Motor neuron (in vitro differentiated cells): Measurements from ENCODE around the gene ZNF394. TPM values are rescaled to one million over a fixed set of nuclear protein-coding genes. Genes with fewer than 3 reads are reported as not detected.
"Not testable (repeated sequence)": the region's sequence is repeated elsewhere in the genome, so short reads cannot be mapped to it uniquely, and the experiment has no call there.

Experiments
- ATAC-seq, 8 experiments: fragments of 200-7000 bp; cut with Tn5 transposase; replicated peaks in 6 of 8; 2 replicates each; pipeline ENCODE4 v1.8.0; 2021; ENCODE audit warnings: mild to moderate bottlenecking in 8 of 8, moderate library complexity in 8 of 8
- H3K27ac ChIP-seq, 2 donors: fragments of 250-450 bp; sonication (Bioruptor Pico); 2 replicates each; pipeline ENCODE4 v1.9.0; 2021; ENCODE audit warnings: antibody characterized with exemption in 2 of 2, mild to moderate bottlenecking in 2 of 2, moderate library complexity in 1 of 2
- H3K4me1 ChIP-seq, 2 donors: fragments of 250-450 bp; sonication (Bioruptor Pico); replicated peaks in 1 of 2; 2 replicates each; pipeline ENCODE4 v1.6.1; 2021; ENCODE audit warnings: antibody characterized with exemption in 2 of 2, mild to moderate bottlenecking in 2 of 2, moderate library complexity in 1 of 2
- H3K4me3 ChIP-seq, 5 donors: fragments of 250-450 bp; sonication (Bioruptor Pico); 2 replicates each; pipeline ENCODE4 v1.9.0; 2021; ENCODE audit warnings: antibody characterized with exemption in 5 of 5, mild to moderate bottlenecking in 5 of 5, moderate library complexity in 4 of 5
- WGBS, 10 experiments: fragments of 450-650 bp; shearing (Covaris generic); methylation state at CpG; one replicate each; pipeline ENCODE4 v1.0.0; 2022; 5-methylcytosine and 5-hydroxymethylcytosine counted together
- in situ Hi-C, 9 experiments: fragments of 400-800 bp; cut with MboI; loops; one replicate each; pipeline ENCODE4 v1.15.0; 2021; ENCODE audit warnings: low sequenced_read_pairs in 9 of 9, low pct_unique_long_range_greater_than_20kb in 2 of 9; ENCODE audit not compliant: unreplicated experiment in 9 of 9
- total RNA-seq, 8 experiments: library from RNA; unstranded; fragments of 300-600 nt; gene quantifications; 2 replicates each; pipeline versions ENCODE4 v1.2.3 to v1.2.4, GENCODE V29; 2022

The ZNF394 gene
- total RNA-seq, 8 experiments from 2014 or later = 17.0 to 34.9 (median 19.5) TPM

- H3K27ac ChIP-seq = no peak overlapping the region
- in situ Hi-C loops = no loop called here
- H3K4me3 ChIP-seq = no peak overlapping the region
- H3K4me1 ChIP-seq = no peaks in the 10 kb centered on the region
- no peak for ATAC-seq
- WGBS, 10 experiments = 80 to 100% (median 100%) methylated on average over 1 of the region's 1 CpG; no CpG with 5 or more reads in 3 of the 10 experiments
Observed at GRCh38 chr7:99514050-99514449, 14.0 kb upstream of the ZNF394 start.

DNA sequence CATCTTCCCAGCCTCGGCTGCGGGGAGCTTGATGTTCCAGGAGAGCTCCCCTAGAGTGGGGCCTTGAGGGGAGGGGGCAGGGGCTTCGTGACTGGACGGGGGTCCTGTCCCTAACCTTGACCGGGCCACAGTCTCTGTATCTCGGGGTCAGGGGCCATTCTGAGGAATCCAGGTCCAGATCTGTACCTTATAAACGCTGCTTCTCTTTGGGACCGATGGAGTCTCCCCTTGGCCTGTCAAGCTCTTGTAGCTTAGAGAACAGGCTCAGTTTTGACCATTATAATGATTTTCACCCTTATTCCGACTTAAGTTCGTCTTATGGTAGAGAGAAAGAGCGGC, 5.2 kb upstream of the ZNF394 start:
- ATAC-seq = peak in 2 of 8 experiments; percentile 1
- in situ Hi-C loops = no loop called here
- WGBS, 10 experiments = 0 to 40% (median 3%) methylated on average over 1 to 5 of the region's 11 CpGs; no CpG with 5 or more reads in 4 of the 10 experiments

DNA sequence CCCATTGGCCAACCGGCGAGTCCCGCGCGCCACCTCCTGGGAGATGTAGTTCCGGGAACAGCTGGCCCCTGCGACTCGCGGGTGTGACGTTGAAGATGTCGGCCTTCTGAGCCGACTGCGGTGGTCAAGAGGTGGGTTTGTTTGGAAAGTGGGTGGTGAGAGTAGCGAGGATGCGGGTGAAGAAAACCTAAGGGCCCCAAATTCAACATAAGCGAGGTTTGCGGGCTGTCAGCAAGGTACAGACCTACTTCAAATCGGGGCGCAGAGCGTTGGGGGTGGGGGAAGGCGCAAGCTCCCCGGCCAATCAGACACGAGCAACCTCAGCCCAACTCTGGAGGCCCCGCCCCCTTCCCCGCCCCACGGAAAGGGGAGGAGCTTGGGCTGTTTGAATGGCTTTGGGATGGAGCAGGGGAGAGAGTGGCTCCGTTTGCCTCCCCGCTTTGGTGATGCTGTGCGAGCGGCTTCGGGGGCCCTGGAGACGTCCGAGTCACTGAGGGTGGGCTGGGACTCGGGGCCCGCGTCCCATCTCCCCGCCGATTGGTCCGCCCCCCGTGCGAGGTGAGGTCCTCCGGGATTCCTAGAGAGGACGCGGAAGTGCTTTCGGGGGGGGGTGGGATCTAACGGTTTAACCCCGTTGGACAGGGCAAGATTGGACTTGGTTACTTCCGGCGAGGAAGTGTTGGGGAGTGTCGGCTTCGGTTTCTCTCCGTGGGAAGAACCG, 4.7 kb upstream of the ZNF394 start, which contains the start of gene ZKSCAN5:
Gene ZKSCAN5, plus strand, starts transcription at position 60 of the 721 bp plus-strand sequence. CDS start 1,383 bp downstream, outside the sequence.
- H3K4me1 ChIP-seq = peaks cover 0 to 18% of the 10 kb centered on the region in 2 donors
- H3K4me3 ChIP-seq = peak within 1 kb of the TSS; percentile 63 to 95 (median 74)
- WGBS, 10 experiments = 0 to 5% (median 1%) methylated on average over 1 to 11 of the region's 53 CpGs; no CpG with 5 or more reads in 6 of the 10 experiments
- H3K27ac ChIP-seq = peak within 1 kb of the TSS; percentile 90 to 96
- ATAC-seq = peak; percentile 77 to 86 (median 84)
- in situ Hi-C loops = no loop called here

More for the DNA sequence above, 5.2 kb upstream of the ZNF394 start:
- Histone ChIP-seq H3K4me1 (peaks cover 0 to 18% of the 10 kb centered on the region in 2 donors), H3K4me3 (peak overlapping the region; percentile 63 to 95 (median 74)), H3K27ac (peak overlapping the region; percentile 90 to 96)

DNA sequence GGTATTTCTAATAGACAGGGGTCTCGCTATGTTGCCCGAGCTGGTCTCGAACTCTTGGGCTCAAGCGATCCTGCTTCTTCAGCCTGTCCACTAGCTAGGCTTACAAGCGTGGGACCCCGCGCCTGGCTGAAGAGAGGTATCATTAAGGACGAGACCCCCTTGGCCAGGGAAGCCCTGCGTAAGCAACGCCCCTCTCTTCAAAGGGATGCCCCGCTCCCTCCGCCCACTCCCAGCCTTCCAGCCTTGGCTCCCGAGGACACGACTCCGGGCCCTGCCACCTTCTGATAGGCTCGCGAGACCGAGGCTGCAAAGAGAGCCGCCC, 4.2 kb upstream of the ZNF394 start:
- Histone ChIP-seq H3K4me1 (peaks cover 0 to 18% of the 10 kb centered on the region in 2 donors), H3K27ac (peak overlapping the region; percentile 90 to 96), H3K4me3 (peak overlapping the region; percentile 63 to 95 (median 74))
- in situ Hi-C loops = no loop called here
- peak in 6 of 8 experiments; percentile 86 to 90 (median 87) for ATAC-seq
- 0% methylated on average over 6 to 10 of the region's 19 CpGs; no CpG with 5 or more reads in 8 of the 10 experiments for whole genome bisulfite sequencing, 10 experiments

DNA sequence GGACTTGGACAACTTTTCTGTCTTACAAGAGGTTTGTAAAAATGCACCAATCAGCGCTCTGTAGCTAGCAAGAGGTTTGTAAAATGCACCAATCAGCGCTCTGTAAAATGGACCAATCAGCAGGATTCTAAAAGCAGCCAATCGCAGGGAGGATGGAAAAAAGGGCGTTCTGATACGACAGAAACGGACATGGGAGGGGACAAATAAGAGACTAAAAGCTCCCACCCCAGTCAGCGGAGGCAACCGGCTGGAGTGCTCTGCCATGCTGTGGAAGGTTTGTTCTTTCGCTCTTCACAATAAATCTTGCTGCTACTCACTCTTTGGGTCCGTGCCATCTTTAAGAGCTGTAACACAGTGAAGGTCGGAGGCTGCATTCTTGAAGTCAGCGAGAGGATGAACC, 1.2 kb upstream of the ZNF394 start:
- 87 to 100% (median 95%) methylated on average over 1 to 10 of the region's 12 CpGs; no CpG with 5 or more reads in 1 of the 10 experiments for WGBS, 10 experiments
- H3K27ac ChIP-seq, in situ Hi-C loops, ATAC-seq: not testable (repeated sequence)
- Histone ChIP-seq H3K4me3 (peak overlapping the region in 1 of 5 donors; percentile 59), H3K4me1 (peaks cover 14 to 15% of the 10 kb centered on the region in 2 donors)

DNA sequence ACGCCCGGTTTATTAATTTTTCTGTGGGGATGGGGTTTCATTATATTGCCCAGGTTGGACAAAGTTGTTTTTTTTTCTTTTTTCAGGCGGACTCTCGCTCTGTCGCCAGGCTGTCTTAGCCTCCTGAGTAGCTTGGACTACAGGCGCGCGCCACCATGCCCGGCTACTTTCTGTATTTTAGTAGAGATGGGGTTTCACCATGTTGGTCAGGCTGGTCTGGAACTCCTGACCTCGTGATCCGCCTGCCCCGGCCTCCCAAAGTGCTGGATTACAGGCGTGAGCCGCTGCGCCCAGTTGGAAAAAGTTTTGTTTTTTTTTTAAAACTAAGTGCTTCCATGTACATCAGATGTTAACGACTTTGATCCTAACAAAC, 542 bp upstream of the ZNF394 start:
- WGBS, 10 experiments = 46 to 82% (median 52%) methylated on average over 2 to 12 of the region's 16 CpGs; no CpG with 5 or more reads in 4 of the 10 experiments
- Histone ChIP-seq H3K27ac (peak overlapping the region; percentile 22 to 87), H3K4me3 (peak overlapping the region; percentile 59 to 84 (median 76)), H3K4me1 (peaks cover 9 to 14% of the 10 kb centered on the region in 2 donors)
- no peak for ATAC-seq
- in situ Hi-C loops = no loop called here

DNA sequence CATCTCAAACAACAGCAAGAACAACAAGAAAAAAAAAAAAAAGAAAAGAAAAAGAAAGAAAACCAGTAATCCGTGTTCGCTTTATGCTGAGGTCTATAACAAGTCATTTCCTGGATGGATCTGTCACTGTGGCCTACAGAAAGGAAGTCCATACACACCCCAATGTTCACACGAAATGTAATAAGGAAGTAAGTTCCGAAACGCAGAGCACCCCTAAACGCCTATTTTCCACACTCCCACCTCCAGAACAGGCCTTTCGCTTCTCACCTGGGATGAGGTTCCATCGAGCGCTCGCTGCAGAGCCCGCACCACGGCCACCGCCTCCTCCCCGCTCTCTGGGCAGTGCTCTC, 735 bp downstream of the ZNF394 start:
- peak overlapping the region; percentile 59 to 84 (median 76) for H3K4me3 ChIP-seq
- ATAC-seq = peak in 2 of 8 experiments; percentile 3 to 4
- in situ Hi-C loops = no loop called here
- peaks cover 9 to 14% of the 10 kb centered on the region in 2 donors for H3K4me1 ChIP-seq
- WGBS, 10 experiments = 0 to 10% (median 0%) methylated on average over 2 to 7 of the region's 14 CpGs; no CpG with 5 or more reads in 3 of the 10 experiments
- peak overlapping the region; percentile 63 to 87 for H3K27ac ChIP-seq

DNA sequence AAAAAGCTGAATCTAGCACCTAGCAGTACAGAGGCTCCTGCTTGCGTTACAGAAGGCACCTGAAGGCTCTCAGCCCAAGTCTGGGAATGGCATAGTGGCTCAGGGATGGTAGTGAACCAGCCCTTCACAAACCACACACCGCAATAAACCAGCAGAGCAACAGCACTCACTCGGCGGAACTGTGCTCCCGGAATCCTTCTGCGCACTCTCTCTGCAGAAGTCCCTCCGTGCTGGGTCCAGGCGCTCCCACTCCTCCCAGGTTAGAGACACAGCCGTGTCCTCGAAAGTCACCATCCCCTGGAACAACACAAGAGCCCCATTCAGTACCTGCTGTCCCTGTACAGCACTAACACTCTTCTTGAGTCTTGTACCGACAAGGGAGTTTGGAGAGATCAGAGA, 1.5 kb downstream of the ZNF394 start:
- no peak for ATAC-seq
- H3K4me1 ChIP-seq = peaks cover 9 to 14% of the 10 kb centered on the region in 2 donors
- in situ Hi-C loops = no loop called here
- H3K27ac ChIP-seq = no peak overlapping the region
- 57 to 100% (median 74%) methylated on average over 1 to 7 of the region's 11 CpGs; no CpG with 5 or more reads in 4 of the 10 experiments for WGBS, 10 experiments
- H3K4me3 ChIP-seq = peak overlapping the region; percentile 59 to 84 (median 76)

- H3K27ac ChIP-seq = no peak overlapping the region
- ATAC-seq = no peak
- in situ Hi-C loops = no loop called here
- H3K4me3 ChIP-seq = peak overlapping the region in 4 of 5 donors; percentile 59 to 84 (median 76)
- 61 to 100% (median 87%) methylated on average over 1 to 6 of the region's 6 CpGs for WGBS, 10 experiments
- peaks cover 9 to 14% of the 10 kb centered on the region in 2 donors for H3K4me1 ChIP-seq
Observed at GRCh38 chr7:99497766-99498545, 2.1 kb downstream of the ZNF394 start.

DNA sequence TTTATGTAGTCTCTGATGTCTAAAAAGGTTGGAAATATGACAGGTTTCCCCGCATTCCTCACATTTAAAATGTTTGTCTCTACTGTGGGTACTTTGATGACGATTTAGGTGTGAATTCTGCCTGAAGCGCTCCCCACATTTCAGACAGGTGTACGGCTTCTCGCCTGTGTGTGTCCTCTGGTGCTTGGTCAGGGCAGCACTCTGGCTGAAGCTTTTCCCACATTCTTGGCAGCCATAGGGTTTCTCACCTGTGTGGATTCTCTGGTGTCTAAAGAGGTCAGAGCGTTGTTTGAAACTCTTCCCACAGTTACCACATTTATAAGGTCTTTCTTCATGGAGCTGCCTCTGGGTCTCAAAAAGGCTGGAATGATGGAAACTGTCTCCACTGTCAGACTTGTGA, 6.3 kb downstream of the ZNF394 start:
- in situ Hi-C loops = no loop called here
- 95 to 100% (median 100%) methylated on average over 1 to 5 of the region's 6 CpGs; no CpG with 5 or more reads in 5 of the 10 experiments for WGBS, 10 experiments
- Histone ChIP-seq H3K4me1 (peaks cover 9 to 12% of the 10 kb centered on the region in 2 donors), H3K4me3 (no peak overlapping the region), H3K27ac (no peak overlapping the region)
- no peak for ATAC-seq

- Histone ChIP-seq H3K4me3 (no peak overlapping the region), H3K27ac (no peak overlapping the region), H3K4me1 (no peaks in the 10 kb centered on the region)
- ATAC-seq = no peak
- in situ Hi-C loops = no loop called here
- 60 to 100% (median 80%) methylated on average over 1 to 2 of the region's 3 CpGs; no CpG with 5 or more reads in 7 of the 10 experiments for WGBS, 10 experiments
Observed at GRCh38 chr7:99490878-99491277, 9.2 kb downstream of the ZNF394 start.

GRCh38 chr7:99489235-99489634, 10.8 kb downstream of the ZNF394 start:
- no peaks in the 10 kb centered on the region for H3K4me1 ChIP-seq
- in situ Hi-C loops = no loop called here
- H3K27ac ChIP-seq = no peak overlapping the region
- WGBS, 10 experiments = 89 to 100% (median 92%) methylated on average over 1 to 4 of the region's 4 CpGs; no CpG with 5 or more reads in 3 of the 10 experiments
- no peak overlapping the region for H3K4me3 ChIP-seq
- peak in 2 of 8 experiments; percentile 23 to 38 for ATAC-seq

- H3K4me1 ChIP-seq = no peaks in the 10 kb centered on the region
- no peak overlapping the region for H3K4me3 ChIP-seq
- H3K27ac ChIP-seq = no peak overlapping the region
- 60 to 100% (median 91%) methylated on average over 1 to 5 of the region's 5 CpGs; no CpG with 5 or more reads in 2 of the 10 experiments for WGBS, 10 experiments
- no peak for ATAC-seq
- in situ Hi-C loops = no loop called here
Observed at GRCh38 chr7:99485094-99485493, 15.0 kb downstream of the ZNF394 start.
